GM23338 (cell line): ENCODE data around the gene F11R.

Experiments used
- CREB1 ChIP-seq: fragments of 250-450 bp; sonication (Bioruptor Pico); IDR thresholded peaks from 2 replicates; pipeline ENCODE4 v1.5.0; 2020; ENCODE audit warnings: low read depth, mild to moderate bottlenecking, moderate library complexity
- EZH2 ChIP-seq: fragments of 200-600 bp; sonication (generic); IDR thresholded peaks from one replicate; pipeline ENCODE4 v1.8.0; 2017; ENCODE audit warnings: antibody characterized with exemption, mild to moderate bottlenecking, low read depth; ENCODE audit not compliant: unreplicated experiment
- EZH2phosphoT487 ChIP-seq: fragments of 200-600 bp; sonication (generic); IDR thresholded peaks from one replicate; pipeline ENCODE4 v1.8.1; 2018; ENCODE audit warnings: antibody characterized with exemption; ENCODE audit not compliant: unreplicated experiment
- JUNB ChIP-seq: IDR thresholded peaks from one replicate; pipeline ENCODE4 v1.6.1; 2016; ENCODE audit warnings: antibody characterized with exemption; ENCODE audit not compliant: unreplicated experiment
- POLR2AphosphoS5 ChIP-seq: IDR thresholded peaks from 2 replicates; pipeline ENCODE4 v1.6.1; 2016; ENCODE audit warnings: antibody characterized with exemption, low read depth
- ZNF331 ChIP-seq: fragments of 250-450 bp; sonication (Bioruptor Pico); IDR thresholded peaks from 2 replicates; pipeline ENCODE4 v1.5.0; 2020; ENCODE audit warnings: low read depth, mild to moderate bottlenecking, moderate library complexity
- TF ChIP-seq, protein P1 (sequence below), 2 experiments: fragments of 200-600 bp in 1 of 2; sonication (generic) in 1 of 2; conservative IDR thresholded peaks; 2 replicates each; pipeline versions ENCODE4 v1.5.1 to v1.6.1; 2016 to 2017; ENCODE audit warnings: antibody characterized with exemption in 2 of 2, low read depth in 2 of 2, mild to moderate bottlenecking in 2 of 2, moderate library complexity in 1 of 2
- TF ChIP-seq, protein P2 (sequence below): IDR thresholded peaks from 2 replicates; pipeline ENCODE4 v1.6.1; 2016; ENCODE audit warnings: antibody characterized with exemption

GRCh38 chr1:161054232-161054631, 33.3 kb upstream of the F11R start:
- TF ChIP-seq, protein P1, sequence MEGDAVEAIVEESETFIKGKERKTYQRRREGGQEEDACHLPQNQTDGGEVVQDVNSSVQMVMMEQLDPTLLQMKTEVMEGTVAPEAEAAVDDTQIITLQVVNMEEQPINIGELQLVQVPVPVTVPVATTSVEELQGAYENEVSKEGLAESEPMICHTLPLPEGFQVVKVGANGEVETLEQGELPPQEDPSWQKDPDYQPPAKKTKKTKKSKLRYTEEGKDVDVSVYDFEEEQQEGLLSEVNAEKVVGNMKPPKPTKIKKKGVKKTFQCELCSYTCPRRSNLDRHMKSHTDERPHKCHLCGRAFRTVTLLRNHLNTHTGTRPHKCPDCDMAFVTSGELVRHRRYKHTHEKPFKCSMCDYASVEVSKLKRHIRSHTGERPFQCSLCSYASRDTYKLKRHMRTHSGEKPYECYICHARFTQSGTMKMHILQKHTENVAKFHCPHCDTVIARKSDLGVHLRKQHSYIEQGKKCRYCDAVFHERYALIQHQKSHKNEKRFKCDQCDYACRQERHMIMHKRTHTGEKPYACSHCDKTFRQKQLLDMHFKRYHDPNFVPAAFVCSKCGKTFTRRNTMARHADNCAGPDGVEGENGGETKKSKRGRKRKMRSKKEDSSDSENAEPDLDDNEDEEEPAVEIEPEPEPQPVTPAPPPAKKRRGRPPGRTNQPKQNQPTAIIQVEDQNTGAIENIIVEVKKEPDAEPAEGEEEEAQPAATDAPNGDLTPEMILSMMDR (conservative IDR thresholded peaks at IDR 0.05; ENCODE audit: low read depth in 2 of 2), result no peak
- TF ChIP-seq CREB1 (no peak), EZH2 (no peak), POLR2AphosphoS5 (no peak), EZH2phosphoT487 (no peak), ZNF331 (CRISPR knock-in tag) (no peak), JUNB (no peak)
- TF ChIP-seq, protein P2, sequence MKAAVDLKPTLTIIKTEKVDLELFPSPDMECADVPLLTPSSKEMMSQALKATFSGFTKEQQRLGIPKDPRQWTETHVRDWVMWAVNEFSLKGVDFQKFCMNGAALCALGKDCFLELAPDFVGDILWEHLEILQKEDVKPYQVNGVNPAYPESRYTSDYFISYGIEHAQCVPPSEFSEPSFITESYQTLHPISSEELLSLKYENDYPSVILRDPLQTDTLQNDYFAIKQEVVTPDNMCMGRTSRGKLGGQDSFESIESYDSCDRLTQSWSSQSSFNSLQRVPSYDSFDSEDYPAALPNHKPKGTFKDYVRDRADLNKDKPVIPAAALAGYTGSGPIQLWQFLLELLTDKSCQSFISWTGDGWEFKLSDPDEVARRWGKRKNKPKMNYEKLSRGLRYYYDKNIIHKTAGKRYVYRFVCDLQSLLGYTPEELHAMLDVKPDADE, result no peak
